CD4-positive, CD25-positive, alpha-beta regulatory T cell (primary cell): Measurements from ENCODE around the gene SPECC1. TPM values are rescaled to one million over a fixed set of nuclear protein-coding genes. Genes with fewer than 3 reads are reported as not detected.

ENCODE experiments used
- ATAC-seq, 2 donors: fragments of 150-1000 bp; cut with Tn5 transposase; one replicate each; pipeline ENCODE4 v1.10.0; 2021; ENCODE audit warnings: low read depth in 2 of 2, moderate number of reproducible peaks in 2 of 2, moderate library complexity in 1 of 2
- DNase-seq, 3 donors: peaks; one replicate each; pipeline versions ENCODE4 v3.0.0 to v3.0.0-alpha.2; 2012 to 2022; ENCODE audit warnings: mixed read lengths in 1 of 3
- H3K27ac ChIP-seq: one replicate; pipeline ENCODE4 v1.7.0; 2013; ENCODE audit warnings: mild to moderate bottlenecking, low read length; ENCODE audit not compliant: insufficient read depth, poor library complexity, severe bottlenecking
- H3K27me3 ChIP-seq: one replicate; pipeline ENCODE4 v1.7.0; 2013; ENCODE audit warnings: low read length; ENCODE audit not compliant: control insufficient read depth, insufficient read depth
- H3K36me3 ChIP-seq: one replicate; pipeline ENCODE4 v1.7.0; 2013; ENCODE audit warnings: mild to moderate bottlenecking, low read length, moderate library complexity; ENCODE audit not compliant: control insufficient read depth, insufficient read depth
- H3K4me1 ChIP-seq: 2 replicates; pipeline ENCODE4 v1.7.0; 2013; ENCODE audit warnings: mild to moderate bottlenecking, low read length; ENCODE audit not compliant: insufficient read depth, control insufficient read depth, poor library complexity, severe bottlenecking
- H3K4me3 ChIP-seq: one replicate; pipeline ENCODE4 v1.7.0; 2013; ENCODE audit warnings: low read depth, mild to moderate bottlenecking, low read length, moderate library complexity
- H3K9me3 ChIP-seq, 2 experiments: 1 replicate in 1 of 2; 2 replicates in 1 of 2; pipeline ENCODE4 v1.7.0; 2013; ENCODE audit warnings: low read length in 2 of 2, mild to moderate bottlenecking in 1 of 2, moderate library complexity in 1 of 2; ENCODE audit not compliant: control insufficient read depth in 2 of 2
- H3K27ac Mint-ChIP-seq, 3 donors: one replicate each; pipeline ENCODE4 v1.8.0; 2020 to 2022; ENCODE audit warnings: mild to moderate bottlenecking in 3 of 3, mixed read lengths in 3 of 3, moderate library complexity in 2 of 3
- H3K27me3 Mint-ChIP-seq: one replicate; pipeline ENCODE4 v1.8.0; 2022; ENCODE audit warnings: mild to moderate bottlenecking, mixed read lengths
- H3K36me3 Mint-ChIP-seq: one replicate; pipeline ENCODE4 v1.8.0; 2020; ENCODE audit warnings: mixed read lengths
- H3K4me1 Mint-ChIP-seq, 4 donors: one replicate each; pipeline ENCODE4 v1.8.0; 2020 to 2022; ENCODE audit warnings: mixed read lengths in 4 of 4, mild to moderate bottlenecking in 1 of 4
- H3K4me3 Mint-ChIP-seq, 4 donors: one replicate each; pipeline ENCODE4 v1.8.0; 2020 to 2022; ENCODE audit warnings: mild to moderate bottlenecking in 4 of 4, mixed read lengths in 4 of 4, moderate library complexity in 3 of 4
- H3K9me3 Mint-ChIP-seq, 7 donors: one replicate each; pipeline ENCODE4 v1.8.0; 2020 to 2022; ENCODE audit warnings: mixed read lengths in 7 of 7, mild to moderate bottlenecking in 3 of 7, moderate library complexity in 2 of 7
- polyA plus RNA-seq, 4 donors: library from polyadenylated mRNA; unstranded; fragments of 300-500 nt; fragmentation: Illumina TruSeq; gene quantifications; one replicate each; pipeline ENCODE4 v1.2.3, GENCODE V29; 2021
- total RNA-seq: library from RNA; stranded (reverse); gene quantifications from one replicate; pipeline ENCODE4 v1.2.3, GENCODE V29; 2022

SPECC1 gene
- total and polyA plus RNA-seq, 5 donors from 2014 or later: 0.62 to 6.5 (median 1.2) TPM

DNA sequence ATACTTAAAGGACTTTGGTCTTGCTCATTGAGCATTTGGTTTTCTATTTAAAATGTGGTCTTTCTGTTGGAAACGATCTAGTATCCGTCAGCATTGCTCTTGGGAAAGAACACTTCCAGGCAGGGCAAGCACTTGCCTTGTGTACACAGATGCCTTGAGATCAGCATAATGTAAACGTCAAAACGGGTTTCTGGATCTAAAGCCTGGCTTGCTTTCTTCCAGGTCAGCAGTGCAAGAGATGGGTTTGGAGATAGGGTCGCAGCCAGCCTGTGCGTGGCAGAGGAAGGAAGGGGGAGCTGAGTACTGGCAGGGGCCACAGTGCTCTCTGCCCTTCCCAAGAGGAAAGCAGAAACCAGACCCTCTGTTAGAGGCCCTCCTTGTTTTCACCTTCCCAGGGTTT is 282.7 kb downstream of the SPECC1 start:
- Histone ChIP-seq H3K4me3 (no peak overlapping the region), H3K4me1 (no peaks in the 10 kb centered on the region), H3K27ac (no peak overlapping the region), H3K27me3 (no peaks in the 10 kb centered on the region), H3K36me3 (no peaks in the 10 kb centered on the region), H3K9me3 (no peaks in the 10 kb centered on the region)
- H3K27me3 Mint-ChIP-seq: no peaks in the 10 kb centered on the region
- H3K9me3 Mint-ChIP-seq: peaks cover 0 to 2% (median 0%) of the 10 kb centered on the region in 7 donors
- no peak overlapping the region for H3K4me3 Mint-ChIP-seq
- H3K36me3 Mint-ChIP-seq: no peaks in the 10 kb centered on the region
- ATAC-seq (no peak), DNase-seq (no peak)
- H3K4me1 Mint-ChIP-seq: no peaks in the 10 kb centered on the region
- no peak overlapping the region for H3K27ac Mint-ChIP-seq

- H3K4me1 Mint-ChIP-seq: no peaks in the 10 kb centered on the region
- H3K36me3 Mint-ChIP-seq: no peaks in the 10 kb centered on the region
- Histone ChIP-seq H3K36me3 (no peaks in the 10 kb centered on the region), H3K4me3 (no peak overlapping the region), H3K27ac (no peak overlapping the region), H3K4me1 (no peaks in the 10 kb centered on the region), H3K27me3 (no peaks in the 10 kb centered on the region), H3K9me3 (no peaks in the 10 kb centered on the region)
- DNase-seq: no peak
- H3K27me3 Mint-ChIP-seq: no peaks in the 10 kb centered on the region
- no peak overlapping the region for H3K4me3 Mint-ChIP-seq
- H3K9me3 Mint-ChIP-seq: peaks cover 0 to 2% (median 0%) of the 10 kb centered on the region in 7 donors
- no peak overlapping the region for H3K27ac Mint-ChIP-seq
- no peak for ATAC-seq
Observed at GRCh38 chr17:20293501-20293900, 284.3 kb downstream of the SPECC1 start.

GRCh38 chr17:20294120-20294519 is 285.0 kb downstream of the SPECC1 start:
- Histone ChIP-seq H3K27me3 (no peaks in the 10 kb centered on the region), H3K4me3 (no peak overlapping the region), H3K27ac (no peak overlapping the region), H3K36me3 (no peaks in the 10 kb centered on the region), H3K4me1 (no peaks in the 10 kb centered on the region), H3K9me3 (no peaks in the 10 kb centered on the region)
- no peaks in the 10 kb centered on the region for H3K36me3 Mint-ChIP-seq
- no peaks in the 10 kb centered on the region for H3K4me1 Mint-ChIP-seq
- ATAC-seq (no peak), DNase-seq (no peak)
- no peak overlapping the region for H3K27ac Mint-ChIP-seq
- H3K27me3 Mint-ChIP-seq: no peaks in the 10 kb centered on the region
- H3K4me3 Mint-ChIP-seq: no peak overlapping the region
- peaks cover 0 to 2% (median 0%) of the 10 kb centered on the region in 7 donors for H3K9me3 Mint-ChIP-seq

DNA sequence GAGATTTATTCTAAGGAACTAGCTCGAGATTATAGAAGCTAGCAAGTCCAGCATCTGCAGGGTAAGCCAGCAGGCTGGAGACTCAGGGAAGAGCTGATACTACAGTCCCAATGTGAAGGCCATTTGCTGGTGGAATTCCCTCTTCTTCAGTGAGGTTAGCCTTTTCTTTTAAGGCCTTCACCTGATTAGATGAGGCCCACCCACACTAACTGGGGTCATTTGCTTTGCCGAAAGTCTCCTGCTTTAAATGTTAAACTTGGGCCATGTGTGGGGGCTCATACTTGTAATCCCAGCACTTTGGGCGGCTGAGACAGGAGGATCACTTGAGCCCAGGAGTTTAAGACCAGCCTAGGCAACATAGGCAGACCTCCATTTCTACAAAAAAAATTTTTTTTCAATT is 289.9 kb downstream of the SPECC1 start:
- H3K4me1 ChIP-seq: no peaks in the 10 kb centered on the region
- Mint-ChIP-seq H3K27me3 (no peaks in the 10 kb centered on the region), H3K9me3 (peaks cover 0 to 2% (median 0%) of the 10 kb centered on the region in 7 donors)

GRCh38 chr17:20300436-20300934 is 291.3 kb downstream of the SPECC1 start:
- no peak for DNase-seq
- peaks cover 0 to 3% (median 0%) of the 10 kb centered on the region in 4 donors for H3K4me1 Mint-ChIP-seq
- no peak for ATAC-seq
- H3K27me3 Mint-ChIP-seq: no peaks in the 10 kb centered on the region
- Histone ChIP-seq H3K4me3 (no peak overlapping the region), H3K27ac (no peak overlapping the region), H3K4me1 (no peaks in the 10 kb centered on the region), H3K9me3 (no peaks in the 10 kb centered on the region), H3K27me3 (no peaks in the 10 kb centered on the region), H3K36me3 (no peaks in the 10 kb centered on the region)
- peaks cover 0 to 6% (median 0%) of the 10 kb centered on the region in 7 donors for H3K9me3 Mint-ChIP-seq
- no peak overlapping the region for H3K4me3 Mint-ChIP-seq
- no peaks in the 10 kb centered on the region for H3K36me3 Mint-ChIP-seq
- no peak overlapping the region for H3K27ac Mint-ChIP-seq

More for the DNA sequence above, 289.9 kb downstream of the SPECC1 start:
- Histone ChIP-seq H3K27ac (no peak overlapping the region), H3K4me3 (no peak overlapping the region), H3K9me3 (no peaks in the 10 kb centered on the region), H3K36me3 (no peaks in the 10 kb centered on the region), H3K27me3 (no peaks in the 10 kb centered on the region)
- ATAC-seq (no peak), DNase-seq (no peak)
- Mint-ChIP-seq H3K4me3 (no peak overlapping the region), H3K36me3 (no peaks in the 10 kb centered on the region), H3K27ac (no peak overlapping the region), H3K4me1 (no peaks in the 10 kb centered on the region)

- Mint-ChIP-seq H3K4me1 (peaks cover 0 to 3% (median 0%) of the 10 kb centered on the region in 4 donors), H3K27me3 (no peaks in the 10 kb centered on the region), H3K27ac (no peak overlapping the region), H3K36me3 (peaks cover under 1% of the 10 kb centered on the region), H3K4me3 (no peak overlapping the region), H3K9me3 (peaks cover 0 to 14% (median 5%) of the 10 kb centered on the region in 7 donors)
- Histone ChIP-seq H3K9me3 (peaks cover 11 to 13% of the 10 kb centered on the region in 2 experiments), H3K36me3 (no peaks in the 10 kb centered on the region), H3K4me3 (no peak overlapping the region), H3K27ac (no peak overlapping the region), H3K27me3 (no peaks in the 10 kb centered on the region), H3K4me1 (no peaks in the 10 kb centered on the region)
- DNase-seq (no peak), ATAC-seq (no peak)
Observed at GRCh38 chr17:20302246-20302917, 293.2 kb downstream of the SPECC1 start.

- no peaks in the 10 kb centered on the region for H3K36me3 ChIP-seq
- Mint-ChIP-seq H3K36me3 (peaks cover 4% of the 10 kb centered on the region), H3K27me3 (no peaks in the 10 kb centered on the region), H3K9me3 (peaks cover 0 to 19% (median 8%) of the 10 kb centered on the region in 7 donors), H3K4me1 (peaks cover 0 to 3% (median 0%) of the 10 kb centered on the region in 4 donors), H3K4me3 (no peak overlapping the region), H3K27ac (no peak overlapping the region)
- H3K4me3 ChIP-seq: no peak overlapping the region
- no peaks in the 10 kb centered on the region for H3K27me3 ChIP-seq
- DNase-seq: no peak
- H3K9me3 ChIP-seq: peaks cover 16 to 17% of the 10 kb centered on the region in 2 experiments
- H3K27ac ChIP-seq: no peak overlapping the region
- ATAC-seq: no peak
- no peaks in the 10 kb centered on the region for H3K4me1 ChIP-seq
Observed at GRCh38 chr17:20304961-20305360, 295.8 kb downstream of the SPECC1 start.

DNA sequence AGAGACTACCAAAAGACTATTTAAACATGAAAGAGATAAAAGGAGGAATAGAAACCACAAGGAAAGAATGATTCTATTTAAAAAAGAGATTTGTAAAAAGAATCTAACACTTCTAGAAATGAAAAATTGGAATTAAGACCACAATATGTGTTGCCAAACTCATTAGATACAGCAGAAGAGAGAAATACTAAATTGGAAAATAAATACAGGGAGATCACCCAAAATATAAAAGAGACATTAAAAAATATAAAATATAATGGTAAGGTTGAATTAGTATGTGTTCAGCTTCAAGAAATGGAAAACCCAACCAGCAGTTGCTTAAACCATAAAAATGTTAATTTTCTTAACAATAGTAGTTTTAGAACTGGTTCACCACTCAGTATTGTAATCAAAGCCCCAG is 297.8 kb downstream of the SPECC1 start:
- H3K36me3 Mint-ChIP-seq: peaks cover 4% of the 10 kb centered on the region
- Histone ChIP-seq H3K4me1 (no peaks in the 10 kb centered on the region), H3K36me3 (no peaks in the 10 kb centered on the region), H3K9me3 (peaks cover 16 to 17% of the 10 kb centered on the region in 2 experiments), H3K27me3 (no peaks in the 10 kb centered on the region), H3K4me3 (no peak overlapping the region), H3K27ac (no peak overlapping the region)
- peaks cover 0 to 3% (median 0%) of the 10 kb centered on the region in 4 donors for H3K4me1 Mint-ChIP-seq
- DNase-seq (no peak), ATAC-seq (no peak)
- no peak overlapping the region for H3K4me3 Mint-ChIP-seq
- H3K27ac Mint-ChIP-seq: no peak overlapping the region
- H3K9me3 Mint-ChIP-seq: peaks cover 0 to 19% (median 8%) of the 10 kb centered on the region in 7 donors
- H3K27me3 Mint-ChIP-seq: no peaks in the 10 kb centered on the region
